HG03039 (cell line): ENCODE measurements around the gene RORC.
"Not testable (repeated sequence)": the region's sequence is repeated elsewhere in the genome, so short reads cannot be mapped to it uniquely, and the experiment has no call there.

ENCODE experiments used
- ATAC-seq: cut with Tn5 transposase; IDR thresholded peaks from one replicate; pipeline ENCODE4 v1.9.1; 2021; ENCODE audit warnings: mild to moderate bottlenecking, moderate library complexity; ENCODE audit not compliant: unreplicated experiment

The RORC gene

DNA sequence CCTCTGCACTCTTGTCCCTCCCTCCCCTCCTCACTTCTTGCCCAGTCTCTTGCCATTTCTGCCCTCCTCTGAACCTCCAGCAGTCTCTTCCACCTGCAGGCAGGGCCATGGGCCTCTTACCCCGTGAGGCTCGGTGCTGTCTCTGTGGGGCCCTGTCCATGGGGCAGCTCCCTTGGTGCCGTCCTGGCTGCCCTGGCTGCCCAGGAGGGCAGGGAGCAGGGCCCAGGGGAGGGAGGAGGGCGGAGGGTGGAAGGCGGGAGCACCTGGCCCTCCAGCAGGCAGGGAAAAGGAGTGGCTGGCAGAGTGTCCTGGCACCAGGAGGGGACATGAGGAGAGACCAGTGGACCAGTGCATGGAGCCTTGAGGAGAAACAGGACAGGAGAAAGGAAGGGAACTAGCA, at the start of gene RORC:
TSS of gene RORC (minus strand) at position 198 of the 400 bp plus-strand sequence. CDS start at position 160, 38 bp downstream.
- ATAC-seq = no peak

DNA sequence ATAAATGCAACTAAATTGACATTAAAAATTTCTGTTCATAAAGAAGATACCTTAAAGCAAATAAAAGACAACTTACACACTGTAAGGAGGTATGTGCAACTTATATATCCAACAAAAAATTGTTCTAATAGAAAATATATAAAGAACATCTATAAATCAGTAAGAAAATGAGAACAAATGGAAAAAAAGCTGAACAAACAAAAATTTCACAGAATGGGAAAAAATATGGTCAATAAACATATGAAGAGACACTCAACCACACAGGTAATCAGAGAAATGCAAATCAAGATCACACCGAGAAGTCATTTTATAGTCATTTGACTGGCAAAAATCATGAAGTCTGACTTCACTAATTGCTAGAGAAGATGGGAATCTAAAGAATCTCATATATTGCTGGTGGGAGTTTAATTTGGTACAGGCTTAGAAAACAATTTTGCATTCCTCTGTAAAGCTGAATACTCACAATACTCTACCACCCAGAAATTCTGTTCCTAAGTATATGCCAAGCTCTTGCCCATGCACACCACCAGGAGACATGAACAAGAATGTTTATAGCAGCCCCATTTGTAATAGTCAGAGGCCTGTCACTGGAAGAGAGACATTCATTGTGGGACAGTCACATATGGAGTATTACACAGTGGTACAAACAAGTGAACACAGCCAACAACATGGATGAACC, 44.0 kb upstream of the RORC start:
- no peak for ATAC-seq

DNA sequence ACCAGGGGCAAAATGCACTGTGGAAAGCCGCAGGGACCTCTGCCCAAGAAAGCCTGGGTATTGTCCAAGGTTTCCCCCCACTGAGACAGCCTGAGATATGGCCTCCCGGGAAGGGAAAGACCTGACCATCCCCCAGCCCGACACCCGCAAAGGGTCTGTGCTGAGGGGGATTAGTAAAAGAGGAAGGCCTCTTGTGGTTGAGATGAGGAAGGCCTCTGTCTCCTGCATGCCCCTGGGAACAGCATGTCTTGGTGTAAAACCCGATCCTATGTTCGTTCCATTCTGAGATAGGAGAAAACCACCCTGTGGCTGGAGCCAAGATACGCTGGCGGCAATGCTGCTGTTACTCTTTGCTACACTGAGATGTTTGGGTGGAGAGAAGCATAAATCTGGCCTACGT, 41.2 kb upstream of the RORC start:
- not testable (repeated sequence) for ATAC-seq

DNA sequence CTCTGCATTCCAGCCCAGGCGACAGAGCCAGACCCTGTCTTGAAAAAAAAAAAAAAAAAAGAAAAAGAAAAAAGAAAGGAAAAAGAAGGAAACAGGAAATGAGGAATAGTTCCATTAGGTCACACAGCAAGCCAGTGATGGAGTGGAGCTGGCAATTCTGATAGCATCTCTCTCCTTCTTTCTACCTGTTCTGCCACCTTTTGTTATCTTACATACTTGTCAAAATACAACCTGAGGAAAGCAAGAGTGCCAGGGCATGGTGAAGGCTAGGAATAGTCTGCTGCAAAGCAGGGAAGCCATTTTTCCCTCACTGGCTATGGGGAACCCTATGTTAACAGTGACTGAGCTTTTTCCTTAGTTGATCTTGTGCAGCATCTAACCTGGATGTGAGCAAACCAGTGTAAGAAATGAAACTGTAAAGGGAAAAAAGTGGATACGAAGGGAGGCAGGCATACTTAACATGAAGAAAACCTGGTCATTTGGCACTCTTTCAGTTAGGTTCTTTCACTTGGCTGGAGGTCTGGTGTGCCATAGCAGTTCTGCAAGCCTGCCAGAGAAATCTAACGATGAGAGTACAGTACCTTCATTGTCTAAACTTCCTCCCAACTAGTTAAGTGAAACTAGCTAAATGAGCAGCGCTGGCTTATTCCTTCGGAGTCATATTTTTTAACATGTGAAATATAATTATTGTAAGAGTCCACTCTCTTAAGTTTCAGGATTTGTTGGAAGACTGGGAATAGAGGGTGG, 39.9 kb upstream of the RORC start:
- ATAC-seq = no peak

DNA sequence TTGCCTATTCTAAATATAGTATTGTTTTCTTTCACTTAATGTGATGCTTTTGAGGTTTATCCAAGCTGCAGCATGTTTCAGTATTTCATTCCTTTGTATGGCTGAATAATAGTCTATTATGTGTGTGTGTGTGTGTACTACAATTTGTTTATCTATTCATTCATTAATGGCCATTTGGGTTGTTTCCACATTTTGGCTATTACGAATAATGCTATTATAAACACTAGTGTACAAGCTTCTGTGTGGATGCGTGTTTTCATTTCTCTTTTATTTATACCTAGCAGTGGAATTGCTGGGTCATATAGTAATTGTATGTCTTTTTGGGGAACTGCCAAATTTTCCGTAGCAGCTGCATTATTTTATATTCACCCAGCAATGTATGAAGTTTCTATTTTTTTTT, 36.9 kb upstream of the RORC start:
- ATAC-seq = no peak

DNA sequence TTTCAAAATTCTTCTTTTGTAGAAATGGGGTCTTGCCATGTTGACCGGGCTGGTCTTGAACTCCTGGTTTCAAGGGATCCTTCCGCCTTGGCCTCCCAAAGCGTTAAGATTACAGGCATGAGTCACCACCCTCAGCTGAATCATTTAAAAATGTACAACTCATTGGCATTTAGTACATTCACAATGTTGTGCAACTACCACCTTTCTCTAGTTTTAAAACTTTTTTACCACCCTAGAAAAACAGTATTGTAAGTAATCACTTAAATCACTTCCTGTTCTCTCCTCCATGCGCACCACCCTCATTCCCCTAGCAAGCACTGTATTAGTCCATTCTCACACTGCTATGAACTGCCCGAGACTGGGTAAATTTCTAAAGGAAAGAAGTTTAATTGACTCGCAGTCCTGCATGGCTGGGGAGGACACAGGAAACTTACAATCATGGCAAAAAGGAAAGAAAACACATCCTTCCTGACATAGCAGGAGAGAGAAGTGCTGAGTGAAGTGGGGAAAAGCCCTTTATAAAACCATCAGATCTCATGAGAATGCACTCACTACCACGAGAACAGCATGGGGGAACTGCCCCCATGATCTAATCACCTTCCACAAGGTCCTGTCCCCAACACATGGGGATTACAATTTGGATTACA, 36.3 kb upstream of the RORC start:
- no peak for ATAC-seq

DNA sequence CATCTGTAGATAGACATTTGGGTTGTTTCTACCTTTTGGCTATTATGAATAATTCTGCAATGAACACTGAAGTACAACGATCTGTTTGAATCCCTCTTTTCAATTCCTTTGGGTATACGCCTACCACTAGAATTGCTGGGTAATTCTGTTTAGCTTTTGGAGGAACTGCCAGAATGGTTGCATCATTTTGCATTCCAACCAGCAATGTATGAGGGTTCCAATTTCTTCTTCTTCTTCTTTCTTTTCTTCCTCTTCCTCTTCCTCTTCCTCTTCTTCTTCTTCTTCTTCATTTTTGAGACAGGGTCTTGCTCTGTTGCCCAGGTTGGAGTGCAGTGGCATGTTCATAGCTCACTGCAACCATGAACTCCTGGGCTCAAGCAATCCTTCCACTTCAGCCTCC, 35.7 kb upstream of the RORC start:
- no peak for ATAC-seq

DNA sequence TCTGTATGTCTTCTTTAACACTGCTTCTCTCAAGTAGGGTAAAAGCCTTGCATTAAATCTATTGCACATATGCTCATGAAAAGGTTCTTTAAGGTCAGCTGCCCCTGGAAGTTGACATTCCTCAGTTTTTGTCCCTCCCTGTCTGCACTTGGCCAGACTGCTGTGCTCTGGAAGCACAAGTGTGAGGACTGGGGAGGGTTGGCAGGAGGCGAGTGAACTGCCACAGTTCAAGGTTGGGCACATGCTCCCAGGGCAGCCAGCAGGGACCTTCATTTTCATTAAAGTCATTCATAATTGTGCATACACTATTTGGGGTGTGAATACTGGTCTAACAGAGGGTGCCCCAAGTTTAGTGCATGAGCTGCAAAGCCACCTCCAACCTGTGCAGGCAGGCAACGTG, 32.8 kb upstream of the RORC start:
- ATAC-seq = no peak

DNA sequence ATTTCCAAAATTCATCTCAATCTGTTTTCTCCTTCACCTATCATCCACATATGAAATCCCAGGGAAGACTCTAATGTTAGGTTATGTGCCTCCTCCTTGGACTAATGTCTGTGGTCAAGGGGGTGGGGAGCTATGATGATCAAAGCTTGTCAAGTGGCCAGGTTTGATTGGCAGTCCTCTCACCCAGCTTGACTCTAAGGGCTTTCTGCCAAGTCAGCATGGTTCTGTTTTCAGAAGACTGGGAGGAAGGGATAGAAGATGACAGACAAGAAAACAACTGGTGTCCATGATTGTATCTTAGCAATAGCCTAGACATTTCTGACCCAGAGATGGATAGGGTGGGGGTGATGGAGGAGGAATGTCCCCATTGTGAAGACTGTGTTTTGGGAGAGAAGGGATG, 31.0 kb upstream of the RORC start:
- ATAC-seq = no peak

DNA sequence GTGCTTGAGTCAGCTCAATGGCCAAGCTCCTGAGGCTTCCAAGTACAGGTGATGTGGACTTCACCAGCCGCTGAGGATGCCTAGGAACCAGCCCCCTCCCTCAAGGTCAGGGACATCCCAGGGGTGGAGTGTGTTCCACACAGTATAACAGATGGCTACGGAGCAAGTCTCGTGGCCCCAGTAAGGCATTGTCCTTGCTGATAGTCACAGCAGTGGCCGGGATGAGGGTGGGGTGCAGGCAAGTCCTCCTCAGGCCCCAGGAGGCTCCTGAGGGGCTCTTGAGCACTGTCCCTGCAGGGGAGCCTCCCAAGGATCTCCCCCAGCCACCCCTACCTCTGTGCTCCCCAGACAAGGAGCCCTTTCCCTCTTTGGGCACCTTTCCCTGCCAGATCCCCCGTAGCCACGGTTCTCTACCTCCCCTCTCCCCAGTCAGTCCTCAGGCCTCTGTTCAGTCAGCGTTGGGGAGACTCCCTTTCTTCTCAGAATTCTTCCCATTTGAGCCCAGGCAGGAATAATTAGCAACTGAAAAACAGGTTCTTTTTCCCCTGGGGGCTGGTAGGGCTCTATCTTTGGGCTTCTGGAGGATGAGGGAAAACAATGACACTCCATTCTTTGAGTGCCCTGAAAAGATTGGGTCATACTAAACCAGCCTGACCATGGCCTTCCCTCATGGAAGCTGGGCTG, 29.0 kb upstream of the RORC start:
- no peak for ATAC-seq

DNA sequence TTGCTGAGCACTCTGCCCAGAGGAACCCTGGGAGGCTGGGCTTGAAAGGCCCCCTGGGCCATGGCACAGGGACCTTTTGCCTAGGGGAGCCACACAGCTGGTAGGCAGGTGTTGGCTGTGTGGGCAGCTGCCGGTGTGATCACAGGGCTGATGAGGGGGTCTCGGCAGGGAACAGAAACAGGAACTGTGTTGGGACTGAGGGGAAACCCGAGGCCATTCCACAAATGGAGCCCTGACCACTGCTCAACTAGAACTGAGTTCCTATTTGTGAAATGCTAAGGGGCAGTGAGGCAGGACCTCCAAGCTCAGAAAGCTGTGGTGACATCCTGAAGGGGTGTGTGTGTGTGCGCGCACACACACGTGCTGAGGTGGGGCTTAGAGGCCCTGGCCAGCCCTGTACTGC, 28.3 kb upstream of the RORC start:
- ATAC-seq = no peak

DNA sequence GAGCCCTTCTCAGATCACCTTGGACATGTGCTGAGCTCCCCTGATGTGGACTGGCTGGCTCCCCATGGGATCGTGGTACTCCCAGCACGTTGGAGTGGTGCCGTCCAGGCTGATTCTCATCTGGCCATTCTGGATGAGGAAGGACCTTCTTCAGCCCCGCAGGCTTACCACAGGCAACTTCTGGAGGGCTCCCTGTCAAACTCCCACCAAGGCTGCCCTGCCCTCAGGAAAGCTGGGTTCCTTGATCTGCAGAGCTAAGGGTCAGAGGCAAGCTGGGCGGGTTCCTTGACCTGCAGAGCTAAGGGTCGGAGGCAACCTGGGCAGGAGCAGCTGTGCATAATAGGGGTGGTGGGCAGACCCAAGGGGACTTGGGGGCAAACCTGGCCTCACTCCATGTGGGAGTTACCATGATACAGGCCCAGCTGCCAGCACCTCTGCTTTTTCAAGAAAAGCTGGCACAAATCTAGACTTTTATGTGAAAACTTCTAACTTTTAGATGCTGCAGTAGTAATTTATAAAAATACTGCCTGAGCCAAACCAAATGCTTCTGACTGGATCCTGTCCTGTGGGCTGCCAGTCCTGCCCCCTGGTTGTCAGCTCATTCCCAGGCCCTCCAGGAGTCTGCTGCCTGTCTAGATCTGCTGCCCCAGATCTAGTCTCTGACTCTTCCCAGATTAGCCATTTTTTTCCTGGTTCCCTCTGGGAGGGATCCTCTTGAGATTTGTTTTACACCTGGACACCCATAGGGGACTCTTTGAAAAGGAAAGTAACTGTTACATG, 27.5 kb upstream of the RORC start:
- no peak for ATAC-seq

DNA sequence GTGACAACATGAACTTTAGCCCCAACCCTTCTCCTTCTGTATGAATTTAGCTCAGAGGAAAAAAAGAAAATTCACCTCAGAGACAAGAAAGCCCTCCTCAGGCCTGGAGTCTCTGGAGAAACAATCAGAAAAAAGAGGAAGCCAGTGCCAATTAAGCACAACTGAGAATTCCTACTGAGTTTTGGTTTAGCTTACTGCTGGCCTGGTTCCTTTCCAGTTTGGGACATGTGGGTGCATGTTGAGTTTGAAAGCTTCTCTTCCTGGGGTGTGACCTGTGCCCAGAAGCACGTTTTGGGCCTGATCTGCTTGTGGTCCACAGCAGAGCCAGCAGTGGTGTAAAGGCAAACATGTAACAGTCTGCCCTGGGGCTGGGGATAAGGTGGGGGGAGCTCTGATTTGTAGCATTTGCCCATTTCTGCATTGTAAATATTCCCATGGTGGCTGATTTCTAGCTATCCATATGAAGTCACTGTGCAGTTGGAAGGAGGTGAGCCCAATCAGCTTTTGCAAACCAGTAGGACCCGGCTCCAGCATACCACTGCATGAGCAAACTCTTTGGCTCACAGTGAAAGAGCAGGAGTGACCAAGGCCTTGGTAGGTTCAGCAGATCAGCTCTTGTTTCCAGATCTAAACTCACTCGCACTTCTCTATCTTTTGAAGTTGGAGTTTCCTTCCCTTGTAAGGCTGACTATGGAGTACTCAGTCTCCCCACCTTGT, 26.6 kb upstream of the RORC start:
- ATAC-seq = no peak

DNA sequence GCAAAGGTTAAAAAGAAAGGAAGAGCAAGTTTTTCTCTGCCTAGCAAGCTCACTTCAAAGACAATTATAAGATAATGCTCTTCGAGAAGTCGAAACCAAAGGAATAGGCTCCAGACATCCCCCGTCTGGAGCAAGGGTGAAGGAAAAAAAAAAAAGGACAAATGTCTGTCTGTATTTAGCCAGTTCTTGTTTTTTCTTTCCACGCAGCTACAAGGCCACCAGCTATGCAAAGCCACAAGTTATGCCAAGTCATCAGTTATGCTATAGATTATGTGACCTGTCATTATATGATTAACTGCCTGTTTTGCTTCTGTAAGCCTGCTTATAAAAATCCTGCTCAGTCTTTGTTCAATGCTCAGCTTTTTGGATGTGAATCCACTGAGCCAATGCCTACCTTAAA, 24.3 kb upstream of the RORC start:
- ATAC-seq = no peak

DNA sequence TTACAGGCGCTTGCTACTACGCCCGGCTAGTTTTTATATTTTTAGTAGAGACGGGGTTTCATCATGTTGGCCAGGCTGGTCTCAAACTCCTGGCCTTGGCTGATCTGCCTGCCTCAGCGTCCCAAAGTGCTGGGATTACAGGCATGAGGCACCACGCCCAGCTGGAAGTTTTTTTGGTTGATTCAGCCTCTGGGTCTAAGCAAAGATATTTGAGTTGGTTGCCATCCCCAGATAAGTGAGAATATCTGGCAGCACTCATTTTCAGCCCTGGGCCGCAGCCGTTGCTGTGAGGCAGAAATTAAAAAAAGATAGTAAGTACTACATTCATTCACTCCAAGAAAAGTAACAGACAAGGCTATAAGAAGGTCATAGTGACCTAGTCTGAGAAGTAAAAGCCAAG, 23.9 kb upstream of the RORC start:
- ATAC-seq = not testable (repeated sequence)

DNA sequence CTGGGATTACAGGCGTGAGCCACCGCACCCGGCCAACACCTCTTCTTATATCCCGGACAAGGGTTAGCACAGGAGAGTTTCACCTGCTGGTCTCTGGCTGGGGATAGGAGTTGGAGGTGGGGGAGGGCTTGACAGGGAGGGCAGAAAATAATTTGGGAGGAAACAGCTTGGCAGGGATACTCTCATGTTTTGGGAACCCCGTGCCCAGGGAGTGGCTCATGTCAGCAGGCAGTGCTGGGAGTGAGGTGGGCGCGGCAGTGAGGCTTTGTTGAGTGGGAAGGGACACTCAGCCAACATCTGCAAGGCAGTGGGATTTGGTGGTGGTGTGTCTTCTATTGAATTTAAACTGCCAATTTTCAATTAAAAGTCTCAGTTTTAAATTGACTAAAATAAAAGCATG, 23.1 kb upstream of the RORC start:
- no peak for ATAC-seq

DNA sequence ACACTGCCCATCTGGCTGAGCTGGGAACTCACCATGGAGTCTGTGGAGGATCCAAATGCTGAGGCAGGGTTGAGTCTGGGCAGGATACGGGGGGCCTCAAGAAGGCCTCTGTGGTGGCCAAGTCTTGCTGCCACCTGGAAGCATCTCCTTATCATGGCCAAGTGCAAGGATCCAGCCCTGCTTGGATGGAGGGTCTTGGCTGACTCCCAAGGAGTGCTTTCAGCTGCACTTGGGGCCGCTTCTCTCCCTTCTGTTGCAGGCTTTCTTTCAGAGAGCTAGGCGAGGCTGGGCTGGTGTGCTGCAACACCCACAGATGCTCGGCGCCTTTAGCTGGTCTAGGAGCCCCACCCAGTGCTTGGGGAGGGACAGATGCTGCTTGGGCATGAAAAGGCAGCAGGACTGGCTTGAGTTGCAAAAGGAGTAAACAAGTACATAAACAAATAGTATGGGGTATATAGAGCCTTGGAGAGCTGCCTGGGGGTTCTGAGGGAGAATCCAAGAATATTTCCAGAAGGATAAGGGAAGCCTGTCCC, 21.9 kb upstream of the RORC start, which contains the start of gene THEM5:
TSS of gene THEM5 (minus strand) at position 302 of the 533 bp plus-strand sequence. CDS start at position 155, 147 bp downstream.
- no peak for ATAC-seq

DNA sequence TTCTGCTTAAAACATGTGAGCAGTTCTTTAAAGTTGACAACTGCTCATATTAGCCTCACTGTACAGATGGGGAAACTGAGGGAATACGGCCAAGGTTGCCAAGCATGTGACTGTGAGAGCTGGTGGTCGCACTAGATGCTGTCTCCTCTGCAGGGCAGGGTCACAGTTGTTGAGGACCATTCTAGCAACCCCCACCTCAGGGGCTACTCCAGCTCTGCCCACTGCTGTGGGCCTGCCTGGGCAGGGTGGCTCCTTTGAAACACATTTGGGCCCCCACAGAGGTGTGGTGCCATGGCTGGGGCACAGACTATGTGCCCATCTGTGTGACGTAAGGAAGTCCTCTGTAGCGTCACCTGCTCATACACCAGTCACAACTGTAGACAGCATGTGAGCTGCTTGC, 21.1 kb upstream of the RORC start:
- no peak for ATAC-seq

DNA sequence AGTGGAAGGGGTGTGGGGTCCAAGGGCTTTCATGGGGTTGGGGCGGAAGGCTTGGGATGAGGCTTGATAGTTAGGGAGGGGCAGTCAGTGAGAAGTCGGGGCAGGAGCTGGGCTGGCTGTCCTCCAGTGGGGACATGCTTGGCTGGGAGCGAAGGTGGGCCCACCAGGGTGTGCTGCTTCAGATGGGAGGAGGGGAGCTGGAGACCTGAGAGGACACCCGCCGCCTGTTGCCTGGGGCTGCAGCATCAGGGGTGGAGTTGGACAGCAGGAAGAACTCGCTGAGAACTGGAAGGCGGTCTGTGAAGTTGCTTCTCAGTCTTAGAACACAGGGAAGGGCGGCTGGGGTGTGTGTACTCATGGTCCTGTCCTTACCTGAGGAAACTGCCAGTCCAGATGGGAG, 20.3 kb upstream of the RORC start:
- ATAC-seq = no peak

DNA sequence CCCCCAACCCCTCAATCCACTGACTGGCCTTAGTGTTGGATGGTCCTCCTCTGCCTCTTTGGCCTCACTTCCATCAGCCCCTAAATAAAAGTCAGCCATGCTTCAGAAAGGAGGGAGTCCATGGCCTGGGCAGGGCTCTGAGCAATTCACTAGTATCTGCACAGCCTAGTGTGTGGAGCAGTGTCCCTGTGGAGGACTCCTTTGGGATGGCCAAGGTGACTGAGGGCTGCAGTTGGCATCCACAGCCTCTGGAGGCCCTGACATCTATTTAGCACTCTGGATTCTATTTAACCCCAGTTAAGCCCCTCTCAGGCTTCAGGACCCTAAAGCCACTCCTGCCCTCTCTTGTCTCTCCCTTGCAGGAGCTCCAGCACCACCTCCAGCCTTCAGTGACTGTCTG, 18.3 kb upstream of the RORC start:
- ATAC-seq = no peak
